Vagina (tissue), 2 donors: ENCODE measurements around the gene FADS1.

Experiments
- POLR2A ChIP-seq, 2 donors: fragments of 450-650 bp; IDR thresholded peaks; one replicate each; pipeline ENCODE4 v1.6.1; 2017; ENCODE audit warnings: antibody characterized with exemption in 2 of 2, mild to moderate bottlenecking in 2 of 2, moderate library complexity in 2 of 2
- TF ChIP-seq, protein P1 (sequence below), 3 experiments: fragments of 450-650 bp in 2 of 3; fragments of 200-600 bp in 1 of 3; sonication (generic) in 1 of 3; IDR thresholded peaks; one replicate each; pipeline ENCODE4 v1.5.1; 2017 to 2019; ENCODE audit warnings: antibody characterized with exemption in 3 of 3, mild to moderate bottlenecking in 2 of 3, moderate library complexity in 2 of 3

DNA sequence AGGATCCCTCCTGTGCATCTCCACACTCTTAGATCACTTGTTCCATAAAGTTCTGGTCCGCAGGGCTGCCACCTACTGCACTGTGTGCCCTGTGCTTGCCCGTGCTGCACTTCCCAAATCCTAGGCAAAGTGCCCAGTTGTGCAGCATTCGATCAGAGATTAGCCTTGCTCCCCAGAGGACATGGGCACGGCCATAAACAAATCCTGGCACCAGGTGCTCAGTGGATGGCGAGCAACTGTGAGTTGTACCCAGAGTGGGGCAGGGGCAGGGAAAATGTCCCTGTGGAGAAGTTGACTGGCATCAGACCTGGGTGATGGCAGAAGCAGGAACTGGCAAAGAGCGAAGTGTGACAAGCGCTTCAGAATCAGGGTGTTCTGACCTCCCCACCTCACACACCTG is 16.0 kb upstream of the FADS1 start:
- TF ChIP-seq POLR2A (IDR thresholded peaks at IDR 0.05), result no peak
- TF ChIP-seq, protein P1, sequence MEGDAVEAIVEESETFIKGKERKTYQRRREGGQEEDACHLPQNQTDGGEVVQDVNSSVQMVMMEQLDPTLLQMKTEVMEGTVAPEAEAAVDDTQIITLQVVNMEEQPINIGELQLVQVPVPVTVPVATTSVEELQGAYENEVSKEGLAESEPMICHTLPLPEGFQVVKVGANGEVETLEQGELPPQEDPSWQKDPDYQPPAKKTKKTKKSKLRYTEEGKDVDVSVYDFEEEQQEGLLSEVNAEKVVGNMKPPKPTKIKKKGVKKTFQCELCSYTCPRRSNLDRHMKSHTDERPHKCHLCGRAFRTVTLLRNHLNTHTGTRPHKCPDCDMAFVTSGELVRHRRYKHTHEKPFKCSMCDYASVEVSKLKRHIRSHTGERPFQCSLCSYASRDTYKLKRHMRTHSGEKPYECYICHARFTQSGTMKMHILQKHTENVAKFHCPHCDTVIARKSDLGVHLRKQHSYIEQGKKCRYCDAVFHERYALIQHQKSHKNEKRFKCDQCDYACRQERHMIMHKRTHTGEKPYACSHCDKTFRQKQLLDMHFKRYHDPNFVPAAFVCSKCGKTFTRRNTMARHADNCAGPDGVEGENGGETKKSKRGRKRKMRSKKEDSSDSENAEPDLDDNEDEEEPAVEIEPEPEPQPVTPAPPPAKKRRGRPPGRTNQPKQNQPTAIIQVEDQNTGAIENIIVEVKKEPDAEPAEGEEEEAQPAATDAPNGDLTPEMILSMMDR (IDR thresholded peaks at IDR 0.05), result no peak
